ENCODE measurements around the gene ARFGAP3.
A peak's percentile ranks its signal among the peaks of the same experiment; 100 is the strongest.

ARFGAP3 gene, protein sequence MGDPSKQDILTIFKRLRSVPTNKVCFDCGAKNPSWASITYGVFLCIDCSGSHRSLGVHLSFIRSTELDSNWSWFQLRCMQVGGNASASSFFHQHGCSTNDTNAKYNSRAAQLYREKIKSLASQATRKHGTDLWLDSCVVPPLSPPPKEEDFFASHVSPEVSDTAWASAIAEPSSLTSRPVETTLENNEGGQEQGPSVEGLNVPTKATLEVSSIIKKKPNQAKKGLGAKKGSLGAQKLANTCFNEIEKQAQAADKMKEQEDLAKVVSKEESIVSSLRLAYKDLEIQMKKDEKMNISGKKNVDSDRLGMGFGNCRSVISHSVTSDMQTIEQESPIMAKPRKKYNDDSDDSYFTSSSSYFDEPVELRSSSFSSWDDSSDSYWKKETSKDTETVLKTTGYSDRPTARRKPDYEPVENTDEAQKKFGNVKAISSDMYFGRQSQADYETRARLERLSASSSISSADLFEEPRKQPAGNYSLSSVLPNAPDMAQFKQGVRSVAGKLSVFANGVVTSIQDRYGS

GRCh38 chr22:42856865-42857704 is at the start of gene ARFGAP3:
Gene ARFGAP3, minus strand, starts transcription at chr22:42857273. Its CDS starts 91 bp downstream, at chr22:42857182.
- peak; percentile 94 for DNase-seq

DNA sequence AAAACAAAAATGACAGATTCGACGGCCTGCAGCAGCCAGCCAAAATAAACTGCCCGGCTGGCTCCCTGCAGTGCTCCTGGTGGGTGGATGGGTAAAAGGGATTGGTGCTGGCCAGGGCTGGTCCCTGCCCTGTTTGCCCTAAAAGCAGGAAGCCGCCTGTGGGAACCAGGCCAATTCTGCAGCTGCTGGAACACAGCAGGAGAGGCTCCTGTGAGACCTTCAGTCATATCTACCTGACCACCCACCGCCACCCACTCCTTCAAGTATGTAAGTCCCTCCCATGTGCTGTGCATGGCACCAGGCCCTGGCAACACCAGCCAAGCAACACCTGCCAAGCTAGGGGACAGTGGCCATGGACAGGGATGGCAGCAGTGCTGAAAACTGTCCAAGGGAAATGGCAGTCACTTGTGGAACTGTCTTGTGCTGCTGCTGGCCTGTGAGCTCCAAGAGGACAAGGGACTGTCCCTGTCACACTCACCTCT is 48.7 kb upstream of the ARFGAP3 start:
- no peak for DNase-seq

GRCh38 chr22:42905217-42905616 is 48.1 kb upstream of the ARFGAP3 start:
- DNase-seq = no peak

GRCh38 chr22:42904050-42904449 is 47.0 kb upstream of the ARFGAP3 start:
- no peak for DNase-seq

DNA sequence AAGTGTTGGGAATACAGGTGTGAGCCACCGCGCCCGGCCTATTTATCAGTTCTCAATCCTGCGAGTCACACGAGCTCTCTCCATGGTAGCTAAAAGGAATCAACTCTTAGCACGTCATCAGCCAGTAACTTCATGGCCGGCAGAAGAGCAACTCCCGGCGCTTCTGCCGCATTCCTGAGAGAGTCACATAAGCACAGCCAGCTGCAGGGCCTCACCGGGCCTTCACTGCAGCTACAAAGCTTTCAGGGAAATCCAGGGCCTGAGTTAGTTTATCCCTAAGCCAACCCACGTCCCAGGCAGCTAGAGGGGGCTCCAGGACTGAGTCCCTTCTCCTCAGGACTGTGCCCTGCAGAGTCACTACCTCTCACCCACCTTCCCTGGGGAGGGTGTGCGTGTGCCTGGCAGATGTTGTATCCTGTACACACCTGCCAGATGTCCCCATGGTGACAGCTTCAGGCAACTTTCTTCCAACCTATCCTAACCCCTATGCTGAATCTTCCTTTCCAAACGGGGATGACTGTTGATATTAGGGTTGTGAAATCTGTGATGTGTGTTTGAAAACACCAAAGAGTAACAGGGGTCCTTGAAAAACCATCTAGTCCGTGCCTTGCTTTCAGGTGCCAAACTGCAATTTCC is 45.9 kb upstream of the ARFGAP3 start:
- DNase-seq = no peak

GRCh38 chr22:42901790-42902508 is 44.9 kb upstream of the ARFGAP3 start:
- no peak for DNase-seq

- DNase-seq = no peak
These were observed 40.9 kb upstream of the ARFGAP3 start for GRCh38 chr22:42897960-42898359.

DNA sequence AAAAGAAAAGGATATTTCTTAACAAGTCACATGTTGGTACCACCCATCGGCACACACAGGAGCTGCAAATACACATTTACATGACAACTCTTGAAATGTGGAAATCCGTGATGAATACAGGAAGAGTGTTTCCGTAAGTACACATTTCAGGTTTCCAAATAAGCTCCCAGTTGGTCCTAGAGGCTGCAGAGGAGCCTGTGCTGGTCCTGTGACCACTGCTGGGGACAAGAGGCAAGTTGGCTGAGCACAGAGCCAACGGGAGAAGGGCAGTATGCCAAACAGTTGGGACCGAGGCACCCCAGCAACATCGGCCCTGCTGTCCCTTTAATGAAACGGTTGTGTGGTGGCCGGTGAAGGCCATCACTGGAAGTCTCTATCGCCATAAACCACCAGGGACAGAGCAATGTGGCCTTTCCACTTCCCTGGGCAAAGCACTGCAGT is 38.5 kb upstream of the ARFGAP3 start:
- DNase-seq = no peak

- DNase-seq = no peak
These were observed 38.0 kb upstream of the ARFGAP3 start for GRCh38 chr22:42895087-42895486.

GRCh38 chr22:42893371-42894150 is 36.5 kb upstream of the ARFGAP3 start:
- no peak for DNase-seq

- no peak for DNase-seq
These were observed 35.7 kb upstream of the ARFGAP3 start for GRCh38 chr22:42892571-42893316.

DNA sequence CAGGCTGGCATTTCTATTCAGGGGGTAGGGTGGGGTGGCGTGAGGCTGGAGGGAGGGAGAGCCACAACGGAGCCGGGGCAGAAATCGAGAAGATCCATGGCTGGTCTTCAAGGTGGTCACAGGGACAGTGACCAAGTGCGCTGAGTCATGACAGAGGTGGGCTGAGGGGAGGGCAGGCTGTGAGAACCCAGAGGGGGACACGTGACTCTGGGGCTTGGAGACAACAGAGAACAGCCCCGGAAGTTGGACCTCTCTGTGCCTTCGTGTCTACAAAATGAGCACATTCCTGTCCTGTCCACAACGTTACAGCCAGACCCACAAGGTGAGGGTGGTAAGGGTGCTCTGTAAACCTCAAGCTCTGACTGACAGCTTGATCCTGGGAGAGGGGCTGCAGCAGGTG is 35.1 kb upstream of the ARFGAP3 start:
- DNase-seq = no peak

DNA sequence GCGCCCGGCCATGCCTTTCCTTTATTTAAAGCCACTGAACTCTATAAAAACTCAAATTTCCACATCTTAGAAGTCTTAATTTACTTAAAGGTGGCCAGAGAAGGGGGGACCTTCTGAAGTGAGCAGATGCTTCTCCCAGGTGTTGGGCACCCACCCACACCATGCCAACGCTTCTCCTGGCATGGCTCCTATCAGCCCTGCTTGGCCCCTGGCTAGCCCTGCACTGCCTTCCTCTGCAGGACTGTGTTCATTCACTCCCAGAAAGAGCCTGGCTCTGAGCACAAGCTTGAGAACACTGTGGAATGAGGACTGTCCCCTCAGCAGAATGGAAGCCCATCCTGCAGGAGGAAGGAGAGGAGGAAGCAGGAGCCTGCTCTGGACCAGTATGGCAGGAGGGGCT is 34.6 kb upstream of the ARFGAP3 start:
- DNase-seq = no peak

DNA sequence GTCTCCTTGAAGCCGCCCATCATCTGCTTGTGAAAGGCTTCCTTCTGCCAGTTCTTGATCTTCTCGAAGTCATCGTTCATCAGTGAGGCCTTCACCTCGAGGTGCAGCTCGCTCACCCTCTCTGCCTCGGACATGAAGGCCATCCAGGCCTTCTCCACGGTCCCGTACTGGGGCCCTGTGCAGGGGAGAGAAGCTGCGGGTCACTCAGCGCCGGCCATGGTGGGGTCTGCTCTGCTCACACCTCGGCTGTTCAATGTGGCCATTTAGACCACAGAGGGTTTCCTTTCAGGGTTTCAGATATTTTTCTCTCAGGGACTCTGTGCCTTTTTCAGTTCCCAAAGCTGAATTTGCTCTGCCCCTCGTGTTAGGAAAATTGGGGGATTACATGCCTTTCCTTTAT is 33.9 kb upstream of the ARFGAP3 start:
- DNase-seq = no peak

DNA sequence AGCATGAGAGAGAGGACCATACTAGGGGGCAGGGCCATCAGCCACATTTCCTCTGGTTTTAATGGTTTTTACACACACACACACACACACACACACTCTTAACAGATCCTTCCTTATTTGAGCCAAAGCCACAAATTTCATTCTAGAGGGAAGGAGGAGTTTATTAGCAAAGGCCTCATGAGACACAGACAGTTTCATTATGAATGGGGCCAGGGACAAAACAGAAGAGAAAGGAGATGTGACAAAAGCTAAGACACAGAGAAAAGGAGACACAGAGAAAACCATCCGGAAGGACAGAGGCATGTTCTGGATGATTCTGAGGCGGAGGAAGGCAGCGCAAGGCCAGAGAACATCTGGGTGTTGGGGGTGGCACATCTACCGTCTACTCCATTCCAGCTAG is 32.2 kb upstream of the ARFGAP3 start:
- no peak for DNase-seq

- DNase-seq = no peak
These were observed 30.7 kb upstream of the ARFGAP3 start for GRCh38 chr22:42887523-42888507.

DNA sequence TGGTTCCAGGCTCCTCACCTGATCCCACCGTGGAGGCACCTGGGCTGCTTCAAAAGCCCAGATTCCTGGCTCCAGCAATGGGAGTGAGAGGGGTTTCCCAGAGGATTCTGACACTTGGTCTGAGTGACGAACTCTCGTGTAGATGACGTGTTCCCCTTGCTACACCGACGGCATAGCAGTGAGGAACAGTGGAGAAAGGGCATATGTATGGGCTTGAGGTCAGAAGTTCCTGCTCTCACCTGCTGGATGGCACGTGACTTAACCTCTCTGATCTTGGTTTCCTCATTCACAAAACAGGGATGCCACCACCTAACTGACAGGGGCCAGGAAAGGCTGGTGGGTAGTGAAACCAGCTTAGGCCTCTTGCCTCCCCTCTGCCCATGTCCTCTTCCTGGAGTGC is 30.0 kb upstream of the ARFGAP3 start:
- no peak for DNase-seq

- no peak for DNase-seq
These were observed 28.4 kb upstream of the ARFGAP3 start for GRCh38 chr22:42885446-42885845.

DNA sequence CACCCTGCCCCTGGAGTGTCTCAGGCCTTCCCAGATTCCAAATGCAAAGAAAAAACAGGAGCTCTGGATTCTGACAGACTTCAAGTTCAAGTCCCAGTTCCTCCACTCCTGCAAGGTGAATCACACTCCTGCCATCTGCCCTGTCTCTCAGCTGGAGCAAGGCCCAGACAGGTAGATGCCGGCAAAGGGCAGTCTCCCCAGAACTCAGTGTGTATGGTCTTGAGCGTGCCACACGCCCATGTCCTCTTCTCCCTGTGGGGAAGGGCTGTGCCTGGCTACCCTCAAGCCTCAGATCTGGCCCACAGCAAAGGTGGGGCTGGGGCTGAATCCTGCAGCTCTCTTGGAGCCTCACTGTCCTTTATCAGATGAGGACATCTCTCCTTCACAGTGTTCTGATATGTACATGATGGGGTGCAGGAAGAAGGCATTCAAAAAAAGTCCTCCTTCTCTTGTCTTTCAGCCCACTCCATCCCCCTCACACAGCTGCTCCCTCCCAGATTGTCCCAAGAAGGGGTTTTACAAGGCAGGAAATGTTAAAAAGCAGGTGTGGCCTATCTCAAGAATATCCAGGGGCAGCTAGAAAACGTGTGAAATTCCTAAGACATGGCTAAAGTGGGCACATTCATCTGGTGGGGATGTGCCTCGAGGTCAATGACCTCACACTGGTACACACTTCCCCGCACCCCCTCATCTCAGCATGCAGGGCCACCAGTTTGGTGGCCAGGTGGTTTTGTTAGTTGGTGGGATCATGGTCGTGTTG is 27.7 kb upstream of the ARFGAP3 start:
- DNase-seq = no peak
